Spleen (tissue), 7 donors: ENCODE data around the gene ACYP1.

Experiments used
- POLR2A ChIP-seq, 3 donors: fragments of 450-650 bp; IDR thresholded peaks; one replicate each; pipeline ENCODE4 v1.5.1; 2017; ENCODE audit warnings: antibody characterized with exemption in 3 of 3, mild to moderate bottlenecking in 1 of 3
- TF ChIP-seq, protein P1 (sequence below), 11 experiments: fragments of 200-600 bp in 7 of 11; fragments of 450-650 bp in 4 of 11; sonication (generic) in 4 of 11; IDR thresholded peaks in 8 of 11; conservative IDR thresholded peaks in 3 of 11; 1 replicate in 7 of 11; 2 replicates in 4 of 11; pipeline versions ENCODE4 v1.4.0 to v1.8.0; 2016 to 2021; ENCODE audit warnings: antibody characterized with exemption in 11 of 11, inconsistent platforms in 4 of 11, mild to moderate bottlenecking in 1 of 11
- donor health status: DM: no; HTN: no; CAD: no; lungs with moderate emphysema.
- donor health status: DM: no; HTN: no; CAD: no.
- donor health status: DM: no; HTN: no; CAD: no.

DNA sequence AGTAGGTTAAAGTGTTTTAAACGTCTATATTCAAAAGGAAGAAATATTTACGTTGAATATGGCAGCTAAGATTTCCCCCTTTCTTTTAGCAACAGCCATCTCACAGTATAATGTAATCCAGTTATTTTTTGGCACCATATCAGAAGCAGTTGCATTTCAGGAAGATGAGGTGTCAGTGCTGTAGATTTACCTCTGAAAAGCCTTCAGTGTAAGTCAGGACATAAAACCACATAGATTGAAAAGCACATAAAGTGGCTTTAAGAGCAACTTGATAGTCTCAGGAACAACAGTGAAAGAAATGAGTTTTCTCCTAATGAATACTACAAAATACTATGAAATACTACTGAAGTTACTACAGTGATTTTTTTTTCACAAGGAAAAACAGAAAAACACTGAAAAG lies 19.5 kb downstream of the ACYP1 start:
- TF ChIP-seq, protein P1, sequence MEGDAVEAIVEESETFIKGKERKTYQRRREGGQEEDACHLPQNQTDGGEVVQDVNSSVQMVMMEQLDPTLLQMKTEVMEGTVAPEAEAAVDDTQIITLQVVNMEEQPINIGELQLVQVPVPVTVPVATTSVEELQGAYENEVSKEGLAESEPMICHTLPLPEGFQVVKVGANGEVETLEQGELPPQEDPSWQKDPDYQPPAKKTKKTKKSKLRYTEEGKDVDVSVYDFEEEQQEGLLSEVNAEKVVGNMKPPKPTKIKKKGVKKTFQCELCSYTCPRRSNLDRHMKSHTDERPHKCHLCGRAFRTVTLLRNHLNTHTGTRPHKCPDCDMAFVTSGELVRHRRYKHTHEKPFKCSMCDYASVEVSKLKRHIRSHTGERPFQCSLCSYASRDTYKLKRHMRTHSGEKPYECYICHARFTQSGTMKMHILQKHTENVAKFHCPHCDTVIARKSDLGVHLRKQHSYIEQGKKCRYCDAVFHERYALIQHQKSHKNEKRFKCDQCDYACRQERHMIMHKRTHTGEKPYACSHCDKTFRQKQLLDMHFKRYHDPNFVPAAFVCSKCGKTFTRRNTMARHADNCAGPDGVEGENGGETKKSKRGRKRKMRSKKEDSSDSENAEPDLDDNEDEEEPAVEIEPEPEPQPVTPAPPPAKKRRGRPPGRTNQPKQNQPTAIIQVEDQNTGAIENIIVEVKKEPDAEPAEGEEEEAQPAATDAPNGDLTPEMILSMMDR (IDR thresholded peaks at IDR 0.05 in 8 of 11, conservative IDR thresholded peaks at IDR 0.05 in 3 of 11), result no peak
- TF ChIP-seq POLR2A (IDR thresholded peaks at IDR 0.05), result no peak
